ENCODE data around the gene BAZ1A.

DNA sequence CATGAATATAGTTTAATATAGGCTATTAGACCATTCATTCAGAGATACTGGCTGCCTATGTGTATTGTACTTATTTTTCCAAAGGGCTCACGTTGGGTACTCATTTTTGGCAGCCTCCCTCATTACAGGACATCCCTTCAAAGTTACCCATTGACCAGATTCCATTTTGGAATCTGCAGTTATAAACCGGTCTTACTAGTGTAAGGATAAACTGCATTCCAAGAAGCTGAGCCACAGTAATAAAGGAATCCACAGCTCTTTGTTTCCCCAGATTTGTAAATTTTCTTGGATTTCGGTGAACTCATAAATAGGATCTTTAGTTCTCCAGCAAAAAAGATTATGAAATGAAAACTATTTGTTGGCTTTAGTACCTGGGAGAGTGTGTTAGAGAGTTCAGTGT lies 141.9 kb downstream of the BAZ1A start:
- TF ChIP-seq CTCF (conservative IDR thresholded peaks at IDR 0.05) (no peak), ZFX (IDR thresholded peaks at IDR 0.05) (no peak)

Data from C4-2B (cell line).